Activated naive CD4-positive, alpha-beta T cell treated with anti-CD3 and anti-CD28 coated beads, Interleukin-2, amount 10 ng/mL, durations not matched to agents 7 days and 5 days (primary cell): ENCODE data around the gene UROS.

ENCODE experiments used
- CTCF ChIA-PET: fragments of 350-600 bp; sonication (Branson Sonifier 250); formaldehyde crosslinking; loops from one replicate; lab custom pipeline; 2021; ENCODE audit warnings: antibody characterized with exemption; lab: Charles Lee
- DNase-seq: peaks from one replicate; pipeline ENCODE4 v3.0.0-alpha.2; 2020
- H3K27ac Mint-ChIP-seq: one replicate; pipeline ENCODE4 v1.8.0; 2021; ENCODE audit warnings: mild to moderate bottlenecking, moderate library complexity, mixed read lengths
- H3K27me3 Mint-ChIP-seq: one replicate; pipeline ENCODE4 v1.8.0; 2021; ENCODE audit warnings: mild to moderate bottlenecking, mixed read lengths
- H3K36me3 Mint-ChIP-seq: one replicate; pipeline ENCODE4 v1.8.0; 2021; ENCODE audit warnings: mixed read lengths
- H3K4me1 Mint-ChIP-seq: one replicate; pipeline ENCODE4 v1.8.0; 2021; ENCODE audit warnings: mixed read lengths
- H3K4me3 Mint-ChIP-seq: one replicate; pipeline ENCODE4 v1.8.0; 2021; ENCODE audit warnings: mild to moderate bottlenecking, moderate library complexity, mixed read lengths
- H3K9me3 Mint-ChIP-seq: one replicate; pipeline ENCODE4 v1.8.0; 2021; ENCODE audit warnings: mixed read lengths

The UROS gene

DNA sequence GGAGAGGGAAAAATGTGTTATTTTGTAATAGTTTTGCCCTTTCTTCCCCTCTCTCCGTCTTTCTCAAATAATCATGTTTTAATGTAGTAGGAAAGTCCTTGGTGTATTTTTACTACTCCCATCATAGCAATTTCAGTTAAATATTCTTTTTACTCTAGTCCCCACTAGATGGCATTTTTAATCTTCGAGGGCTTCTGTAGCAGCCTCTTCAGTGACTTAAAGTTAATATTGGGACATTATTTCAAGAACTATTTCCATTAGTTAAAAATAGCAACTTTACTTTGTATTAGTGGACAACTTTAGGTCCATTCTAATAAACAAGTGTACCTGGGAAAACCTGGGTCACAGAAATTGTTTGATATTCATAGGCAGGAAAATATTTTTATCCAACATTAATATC lies 80.6 kb downstream of the UROS start:
- peaks cover 70% of the 10 kb centered on the region for H3K36me3 Mint-ChIP-seq
- H3K9me3 Mint-ChIP-seq, result no peaks in the 10 kb centered on the region
- no peak for DNase-seq
- H3K27me3 Mint-ChIP-seq, result no peaks in the 10 kb centered on the region
- H3K4me3 Mint-ChIP-seq, result no peak overlapping the region
- no peak overlapping the region for H3K27ac Mint-ChIP-seq
- H3K4me1 Mint-ChIP-seq, result peaks cover 5% of the 10 kb centered on the region
- CTCF ChIA-PET, result no interaction called here

DNA sequence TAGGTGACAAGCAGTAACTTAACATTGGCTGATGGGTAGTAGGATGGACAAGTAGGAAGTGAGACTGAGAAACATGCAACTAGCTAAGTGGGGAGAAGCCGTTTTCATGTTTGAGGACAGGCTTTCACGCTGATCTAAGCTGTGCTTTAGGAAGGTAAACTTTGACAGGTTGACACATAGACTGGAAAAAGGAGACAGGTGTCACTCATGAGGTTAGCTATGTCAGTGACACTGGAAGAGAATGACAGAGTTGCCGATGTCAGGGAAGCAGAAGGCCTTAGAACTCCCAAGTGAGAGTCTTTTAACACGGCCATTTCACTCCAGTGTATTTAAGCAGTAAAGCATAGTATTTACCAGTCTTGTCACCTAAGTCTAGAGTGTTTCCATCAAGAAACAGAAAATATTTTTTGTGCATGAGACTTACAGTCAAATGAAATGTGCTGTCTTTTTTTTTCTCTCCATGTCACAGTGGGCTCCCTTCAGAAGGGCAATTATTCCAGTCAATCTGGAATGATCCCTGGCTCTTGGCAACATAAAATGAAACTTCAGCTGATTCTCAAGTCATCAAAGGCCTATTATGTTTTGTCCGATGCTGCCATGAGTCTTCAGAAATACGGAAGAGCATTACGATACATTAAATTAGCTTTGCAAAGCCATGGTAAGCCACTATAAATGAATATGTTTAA lies 82.9 kb downstream of the UROS start:
- Mint-ChIP-seq H3K4me3 (no peak overlapping the region), H3K27ac (no peak overlapping the region), H3K27me3 (no peaks in the 10 kb centered on the region), H3K9me3 (no peaks in the 10 kb centered on the region), H3K36me3 (peaks cover 73% of the 10 kb centered on the region), H3K4me1 (no peaks in the 10 kb centered on the region)
- DNase-seq, result no peak
- CTCF ChIA-PET, result no interaction called here
